ENCODE data around the gene ECT2. TPM values are rescaled to one million over a fixed set of nuclear protein-coding genes. Genes with fewer than 3 reads are reported as not detected.

The ECT2 gene
- total RNA-seq, 1 experiment from 2014 or later, result 63.9 TPM

DNA sequence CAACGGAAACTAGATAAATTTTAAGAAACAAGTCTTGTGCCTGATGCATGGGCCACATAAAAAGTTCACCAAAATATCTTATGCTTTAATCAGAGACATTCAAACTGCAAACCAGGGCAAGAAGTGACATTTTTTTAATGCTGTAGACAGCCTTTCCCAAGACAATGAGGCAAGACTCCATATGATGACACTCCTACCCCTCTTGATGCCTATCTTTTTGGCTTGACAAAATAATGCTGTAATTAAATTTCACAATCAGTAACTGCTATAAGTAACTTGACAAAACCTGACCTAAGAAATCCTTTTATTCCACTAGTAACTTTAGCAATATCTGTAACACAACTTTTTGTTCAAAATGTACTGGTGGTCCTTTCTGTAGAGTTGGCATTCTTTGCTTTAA, 48.7 kb downstream of the ECT2 start:
- H3K27ac Mint-ChIP-seq (ENCODE audit: low read depth, unreplicated experiment), result no peak overlapping the region
- H3K4me1 Mint-ChIP-seq (ENCODE audit: insufficient read depth, unreplicated experiment), result peaks cover 6% of the 10 kb centered on the region
- POLR2A ChIA-PET, result no interaction called here
- CTCF ChIA-PET, result interaction anchor here (1.0 kb wide), 1 partner anchor 11 kb away, joined by 4 read pairs; no protein-coding TSS in a partner anchor
- intact Hi-C loops (cut with micrococcal nuclease), result no loop called here
- TF ChIP-seq, protein P1, sequence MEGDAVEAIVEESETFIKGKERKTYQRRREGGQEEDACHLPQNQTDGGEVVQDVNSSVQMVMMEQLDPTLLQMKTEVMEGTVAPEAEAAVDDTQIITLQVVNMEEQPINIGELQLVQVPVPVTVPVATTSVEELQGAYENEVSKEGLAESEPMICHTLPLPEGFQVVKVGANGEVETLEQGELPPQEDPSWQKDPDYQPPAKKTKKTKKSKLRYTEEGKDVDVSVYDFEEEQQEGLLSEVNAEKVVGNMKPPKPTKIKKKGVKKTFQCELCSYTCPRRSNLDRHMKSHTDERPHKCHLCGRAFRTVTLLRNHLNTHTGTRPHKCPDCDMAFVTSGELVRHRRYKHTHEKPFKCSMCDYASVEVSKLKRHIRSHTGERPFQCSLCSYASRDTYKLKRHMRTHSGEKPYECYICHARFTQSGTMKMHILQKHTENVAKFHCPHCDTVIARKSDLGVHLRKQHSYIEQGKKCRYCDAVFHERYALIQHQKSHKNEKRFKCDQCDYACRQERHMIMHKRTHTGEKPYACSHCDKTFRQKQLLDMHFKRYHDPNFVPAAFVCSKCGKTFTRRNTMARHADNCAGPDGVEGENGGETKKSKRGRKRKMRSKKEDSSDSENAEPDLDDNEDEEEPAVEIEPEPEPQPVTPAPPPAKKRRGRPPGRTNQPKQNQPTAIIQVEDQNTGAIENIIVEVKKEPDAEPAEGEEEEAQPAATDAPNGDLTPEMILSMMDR (IDR thresholded peaks at IDR 0.05; ENCODE audit: unreplicated experiment), result no peak
- H3K27me3 Mint-ChIP-seq (ENCODE audit: insufficient read depth, unreplicated experiment), result no peaks in the 10 kb centered on the region
- H3K4me3 Mint-ChIP-seq (ENCODE audit: unreplicated experiment), result no peak overlapping the region
- peaks cover 36% of the 10 kb centered on the region for H3K36me3 Mint-ChIP-seq (ENCODE audit: insufficient read depth, unreplicated experiment)
- no peak for DNase-seq (ENCODE audit: unreplicated experiment)
- no TSS peak for BruUV-seq (replicated peaks)
- no peaks in the 10 kb centered on the region for H3K9me3 Mint-ChIP-seq (ENCODE audit: unreplicated experiment)

GRCh38 chr3:172800156-172800555, 49.6 kb downstream of the ECT2 start:
- peaks cover 6% of the 10 kb centered on the region for H3K4me1 Mint-ChIP-seq (ENCODE audit: insufficient read depth, unreplicated experiment)
- intact Hi-C loops (cut with micrococcal nuclease), result no loop called here
- no TSS peak for BruUV-seq (replicated peaks)
- peaks cover 31% of the 10 kb centered on the region for H3K36me3 Mint-ChIP-seq (ENCODE audit: insufficient read depth, unreplicated experiment)
- no peak for DNase-seq (ENCODE audit: unreplicated experiment)
- TF ChIP-seq, protein P1 (IDR thresholded peaks at IDR 0.05; ENCODE audit: unreplicated experiment), result no peak
- ChIA-PET CTCF (interaction anchor here (0.7 to 1.0 kb wide), 3 partner anchors 10 to 209 kb away, joined by 3 to 4 read pairs (median 4); no protein-coding TSS in a partner anchor), POLR2A (no interaction called here)
- H3K27me3 Mint-ChIP-seq (ENCODE audit: insufficient read depth, unreplicated experiment), result no peaks in the 10 kb centered on the region
- no peak overlapping the region for H3K4me3 Mint-ChIP-seq (ENCODE audit: unreplicated experiment)
- no peaks in the 10 kb centered on the region for H3K9me3 Mint-ChIP-seq (ENCODE audit: unreplicated experiment)
- no peak overlapping the region for H3K27ac Mint-ChIP-seq (ENCODE audit: low read depth, unreplicated experiment)

DNA sequence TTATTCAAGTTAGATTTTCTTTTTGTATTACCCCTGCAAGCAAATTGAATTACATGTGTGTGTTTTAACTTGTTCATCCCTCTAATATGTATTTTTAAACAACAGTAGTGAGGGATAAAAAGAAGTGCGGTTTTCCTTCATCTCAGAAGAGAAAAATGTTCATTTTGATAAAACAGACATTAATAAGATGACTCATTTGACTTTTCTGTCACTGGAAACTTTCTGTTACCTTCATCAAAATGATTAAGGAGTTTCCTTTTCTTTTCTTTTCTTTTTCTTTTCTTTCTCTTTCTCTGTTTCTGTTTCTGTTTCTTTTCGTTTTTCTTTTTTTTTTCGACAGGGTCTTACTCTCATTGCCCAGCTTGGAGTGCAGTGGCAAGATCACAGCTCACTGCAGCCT, 53.0 kb downstream of the ECT2 start:
- ChIA-PET CTCF (interaction anchor here (0.5 kb wide), 1 partner anchor 608 kb away, joined by 3 read pairs; no protein-coding TSS in a partner anchor), POLR2A (no interaction called here)
- TF ChIP-seq, protein P1 (IDR thresholded peaks at IDR 0.05; ENCODE audit: unreplicated experiment), result no peak

GRCh38 chr3:172804323-172804722, 53.8 kb downstream of the ECT2 start:
- no TSS peak for BruUV-seq (replicated peaks)
- intact Hi-C loops (cut with micrococcal nuclease), result no loop called here
- no peak for DNase-seq (ENCODE audit: unreplicated experiment)
- no peak overlapping the region for H3K27ac Mint-ChIP-seq (ENCODE audit: low read depth, unreplicated experiment)
- peaks cover 6% of the 10 kb centered on the region for H3K4me1 Mint-ChIP-seq (ENCODE audit: insufficient read depth, unreplicated experiment)
- no peaks in the 10 kb centered on the region for H3K9me3 Mint-ChIP-seq (ENCODE audit: unreplicated experiment)
- H3K4me3 Mint-ChIP-seq (ENCODE audit: unreplicated experiment), result no peak overlapping the region
- TF ChIP-seq, protein P1 (IDR thresholded peaks at IDR 0.05; ENCODE audit: unreplicated experiment), result no peak
- CTCF ChIA-PET, result interaction anchor here (0.6 to 1.6 kb wide), 3 partner anchors 131 to 1691 kb away, joined by 3 to 5 read pairs (median 4); no protein-coding TSS in a partner anchor
- peaks cover 44% of the 10 kb centered on the region for H3K36me3 Mint-ChIP-seq (ENCODE audit: insufficient read depth, unreplicated experiment)
- H3K27me3 Mint-ChIP-seq (ENCODE audit: insufficient read depth, unreplicated experiment), result no peaks in the 10 kb centered on the region
- POLR2A ChIA-PET, result interaction anchor here (0.7 kb wide), 1 partner anchor 152 kb away, joined by 4 read pairs; no protein-coding TSS in a partner anchor

More for the DNA sequence above, 53.0 kb downstream of the ECT2 start:
- intact Hi-C loops (cut with micrococcal nuclease), result no loop called here
- Mint-ChIP-seq H3K4me1 (ENCODE audit: insufficient read depth, unreplicated experiment) (peaks cover 6% of the 10 kb centered on the region), H3K4me3 (ENCODE audit: unreplicated experiment) (no peak overlapping the region), H3K9me3 (ENCODE audit: unreplicated experiment) (no peaks in the 10 kb centered on the region), H3K27ac (ENCODE audit: low read depth, unreplicated experiment) (no peak overlapping the region), H3K27me3 (ENCODE audit: insufficient read depth, unreplicated experiment) (no peaks in the 10 kb centered on the region), H3K36me3 (ENCODE audit: insufficient read depth, unreplicated experiment) (peaks cover 41% of the 10 kb centered on the region)
- no peak for DNase-seq (ENCODE audit: unreplicated experiment)
- no TSS peak for BruUV-seq (replicated peaks)
